H1 (cell line): ENCODE results near the gene GPC6. TPM values are rescaled to one million over a fixed set of nuclear protein-coding genes. Genes with fewer than 3 reads are reported as not detected.
A peak's percentile ranks its signal among the peaks of the same experiment; 100 is the strongest.

ENCODE experiments used
- CTCF ChIA-PET: fragments of 300-600 bp; sonication (Branson Sonifier 250); formaldehyde crosslinking; loops from one replicate; lab custom pipeline; 2021; ENCODE audit not compliant: partially characterized antibody; lab: Charles Lee
- POLR2A ChIA-PET: fragments of 300-600 bp; sonication (Branson Sonifier 250); formaldehyde crosslinking; loops from one replicate; lab custom pipeline; 2021; ENCODE audit warnings: inconsistent platforms; ENCODE audit not compliant: partially characterized antibody; lab: Charles Lee
- DNase-seq, 2 experiments: peaks; one replicate each; pipeline versions ENCODE4 v3.0.0 to v3.0.0-alpha.2; 2010 to 2022; ENCODE audit warnings: low spot score in 2 of 2, low read depth in 1 of 2, mixed read lengths in 1 of 2
- FAIRE-seq: peaks from 2 replicates; lab custom pipeline; 2011; peaks lifted over from hg19 to GRCh38; lab: Jason Lieb, UNC
- H2AFZ ChIP-seq: 2 replicates; pipeline ENCODE4 v1.8.1; 2012; ENCODE audit warnings: low read length, inconsistent platforms
- H2AK5ac ChIP-seq: 2 replicates; pipeline ENCODE4 v1.6.1; 2013; ENCODE audit warnings: low read depth, low read length
- H2BK120ac ChIP-seq: replicated peaks from 2 replicates; pipeline ENCODE3; 2013; ENCODE audit warnings: low read depth, low read length, inconsistent platforms
- H2BK12ac ChIP-seq: 2 replicates; pipeline ENCODE4 v1.6.1; 2013; ENCODE audit warnings: low read depth, low read length
- H2BK15ac ChIP-seq: 2 replicates; pipeline ENCODE4 v1.6.1; 2013; ENCODE audit warnings: low read length
- H2BK20ac ChIP-seq: 2 replicates; pipeline ENCODE4 v1.6.1; 2013; ENCODE audit warnings: low read length
- H2BK5ac ChIP-seq: 2 replicates; pipeline ENCODE4 v1.6.1; 2013; ENCODE audit warnings: low read depth, low read length
- H3K14ac ChIP-seq: 2 replicates; pipeline ENCODE4 v1.6.1; 2013; ENCODE audit warnings: inconsistent platforms; ENCODE audit not compliant: insufficient read length
- H3K18ac ChIP-seq: 2 replicates; pipeline ENCODE4 v1.6.1; 2013; ENCODE audit warnings: low read length; ENCODE audit errors: extremely low read depth
- H3K23ac ChIP-seq: 2 replicates; pipeline ENCODE4 v1.6.1; 2013; ENCODE audit warnings: inconsistent platforms; ENCODE audit not compliant: insufficient read length
- H3K23me2 ChIP-seq: 2 replicates; pipeline ENCODE4 v1.6.1; 2013; ENCODE audit warnings: low read depth, low read length
- H3K27ac ChIP-seq: 2 replicates; pipeline ENCODE4 v1.6.1; 2011; ENCODE audit warnings: low read depth, low read length, inconsistent platforms
- H3K27me3 ChIP-seq, 4 experiments: replicated peaks in 1 of 4; 1 replicate in 1 of 4; 2 replicates in 3 of 4; pipeline versions ENCODE4 v1.6.1 to v1.8.1; 2011 to 2013; ENCODE audit warnings: low read length in 3 of 4, mild to moderate bottlenecking in 3 of 4, inconsistent platforms in 2 of 4, mixed read lengths in 2 of 4, moderate library complexity in 1 of 4; ENCODE audit not compliant: control insufficient read depth in 3 of 4, insufficient read depth in 3 of 4; ENCODE audit errors: extremely low read depth in 1 of 4
- H3K36me3 ChIP-seq, 4 experiments: 2 replicates each; pipeline versions ENCODE4 v1.6.1 to v1.8.1; 2011 to 2013; ENCODE audit warnings: mild to moderate bottlenecking in 4 of 4, low read length in 3 of 4, moderate library complexity in 2 of 4, control low read depth in 1 of 4, inconsistent platforms in 1 of 4; ENCODE audit not compliant: insufficient read depth in 4 of 4, control insufficient read depth in 2 of 4
- H3K4ac ChIP-seq: replicated peaks from 2 replicates; pipeline ENCODE3; 2013; ENCODE audit warnings: low read length, low read depth, mixed read lengths, inconsistent platforms; ENCODE audit not compliant: insufficient read length
- H3K4me1 ChIP-seq, 4 experiments: replicated peaks in 1 of 4; 1 replicate in 1 of 4; 2 replicates in 3 of 4; pipeline versions ENCODE4 v1.6.1 to v1.8.1; 2011 to 2013; ENCODE audit warnings: low read length in 3 of 4, inconsistent platforms in 2 of 4, mixed read lengths in 1 of 4; ENCODE audit not compliant: insufficient read depth in 4 of 4, control insufficient read depth in 3 of 4
- H3K4me2 ChIP-seq, 2 experiments: 2 replicates each; pipeline versions ENCODE4 v1.6.1 to v1.8.1; 2011 to 2013; ENCODE audit warnings: low read depth in 2 of 2, low read length in 2 of 2, control low read depth in 1 of 2, inconsistent platforms in 1 of 2, mild to moderate bottlenecking in 1 of 2; ENCODE audit not compliant: insufficient read depth in 1 of 2
- H3K4me3 ChIP-seq, 4 experiments: fragments of 200-600, 300-600 bp in 1 of 4; sonication (generic), shearing (Covaris generic), sonication (Bioruptor Twin) in 1 of 4; 2 replicates each; pipeline versions ENCODE4 v1.5.1 to v1.8.1; 2011 to 2016; ENCODE audit warnings: low read length in 4 of 4, low read depth in 3 of 4, control low read depth in 2 of 4, inconsistent platforms in 2 of 4, mild to moderate bottlenecking in 2 of 4, mixed read lengths in 1 of 4, moderate library complexity in 1 of 4; ENCODE audit not compliant: insufficient read depth in 2 of 4; ENCODE audit errors: extremely low read depth in 1 of 4
- H3K56ac ChIP-seq: replicated peaks from 2 replicates; pipeline ENCODE3; 2013; ENCODE audit warnings: low read depth, mild to moderate bottlenecking, mixed read lengths, low read length, inconsistent platforms; ENCODE audit not compliant: insufficient read length
- H3K79me1 ChIP-seq: 2 replicates; pipeline ENCODE4 v1.6.1; 2013; ENCODE audit warnings: low read depth, low read length, control low read depth
- H3K79me2 ChIP-seq, 2 experiments: 2 replicates each; pipeline versions ENCODE4 v1.6.1 to v1.8.1; 2012 to 2013; ENCODE audit warnings: low read length in 2 of 2, mild to moderate bottlenecking in 2 of 2, inconsistent platforms in 1 of 2; ENCODE audit not compliant: insufficient read depth in 2 of 2, control insufficient read depth in 1 of 2
- H3K9ac ChIP-seq, 4 experiments: replicated peaks in 1 of 4; 1 replicate in 1 of 4; 2 replicates in 3 of 4; pipeline versions ENCODE4 v1.6.1 to v1.8.1; 2011 to 2013; ENCODE audit warnings: low read depth in 3 of 4, low read length in 3 of 4, control low read depth in 2 of 4, mild to moderate bottlenecking in 2 of 4, moderate library complexity in 2 of 4, inconsistent platforms in 1 of 4; ENCODE audit errors: extremely low read depth in 1 of 4
- H3K9me3 ChIP-seq, 2 experiments: 2 replicates each; pipeline versions ENCODE4 v1.6.1 to v1.8.1; 2012 to 2013; ENCODE audit warnings: mild to moderate bottlenecking in 2 of 2, moderate library complexity in 2 of 2, control low read depth in 1 of 2, inconsistent platforms in 1 of 2, low read depth in 1 of 2, low read length in 1 of 2, mixed read lengths in 1 of 2; ENCODE audit not compliant: insufficient read depth in 2 of 2
- H4K20me1 ChIP-seq, 2 experiments: replicated peaks in 1 of 2; 2 replicates each; pipeline versions ENCODE3 to v1.8.1; 2011 to 2013; ENCODE audit warnings: inconsistent platforms in 2 of 2, low read length in 2 of 2, mild to moderate bottlenecking in 1 of 2; ENCODE audit not compliant: insufficient read depth in 2 of 2, control insufficient read depth in 1 of 2
- H4K5ac ChIP-seq: 2 replicates; pipeline ENCODE4 v1.6.1; 2013; ENCODE audit warnings: low read length, low read depth, mixed read lengths, inconsistent platforms; ENCODE audit not compliant: insufficient read length
- H4K8ac ChIP-seq: 2 replicates; pipeline ENCODE4 v1.8.0; 2013; ENCODE audit warnings: mild to moderate bottlenecking, moderate library complexity, low read length, inconsistent platforms; ENCODE audit not compliant: insufficient read depth; ENCODE audit errors: extremely low read depth
- H4K91ac ChIP-seq: replicated peaks from 2 replicates; pipeline ENCODE3; 2013; ENCODE audit warnings: low read length, mixed read lengths, inconsistent platforms; ENCODE audit not compliant: insufficient read length
- ASH2L ChIP-seq: fragments of 200-600, 300-600 bp; sonication (generic); IDR thresholded peaks from one replicate; pipeline ENCODE4 v1.7.1; 2017; ENCODE audit warnings: low read length
- CHD2 ChIP-seq: IDR thresholded peaks from 2 replicates; pipeline ENCODE4 v1.6.1; 2012; ENCODE audit warnings: low read length, improper control_type of control experiment
- GABPA ChIP-seq: IDR thresholded peaks from 2 replicates; pipeline ENCODE4 v1.6.1; 2011; ENCODE audit warnings: mild to moderate bottlenecking, low read length, moderate library complexity, borderline replicate concordance; ENCODE audit not compliant: insufficient read depth
- GTF2F1 ChIP-seq: IDR thresholded peaks from 2 replicates; pipeline ENCODE4 v1.6.1; 2012; ENCODE audit warnings: low read depth, low read length, improper control_type of control experiment, borderline replicate concordance
- HDAC2 ChIP-seq, 2 experiments: fragments of 300-600 bp in 1 of 2; sonication (generic) in 1 of 2; IDR thresholded peaks; 2 replicates each; pipeline ENCODE4 v1.6.1; 2011 to 2012; ENCODE audit warnings: low read depth in 2 of 2, low read length in 2 of 2, mild to moderate bottlenecking in 2 of 2, moderate library complexity in 2 of 2, borderline replicate concordance in 1 of 2, inconsistent platforms in 1 of 2
- HDAC6 ChIP-seq: IDR thresholded peaks from one replicate; pipeline ENCODE4 v1.7.1; 2012; ENCODE audit warnings: low read depth, mild to moderate bottlenecking, inconsistent platforms, low read length, moderate library complexity
- MAFK ChIP-seq: IDR thresholded peaks from 2 replicates; pipeline ENCODE4 v1.6.1; 2012; ENCODE audit warnings: low read depth, mild to moderate bottlenecking, improper control_type of control experiment, low read length
- POU5F1 ChIP-seq: IDR thresholded peaks from 2 replicates; pipeline ENCODE4 v1.6.1; 2011; ENCODE audit warnings: low read depth, mild to moderate bottlenecking, low read length, moderate library complexity
- RXRA ChIP-seq: IDR thresholded peaks from 2 replicates; pipeline ENCODE4 v1.6.1; 2011; ENCODE audit warnings: low read depth, mild to moderate bottlenecking, low read length, moderate library complexity; ENCODE audit not compliant: insufficient read depth
- SP1 ChIP-seq: IDR thresholded peaks from 2 replicates; pipeline ENCODE4 v1.6.1; 2011; ENCODE audit warnings: low read depth, low read length
- TBP ChIP-seq: IDR thresholded peaks from 2 replicates; pipeline ENCODE4 v1.6.1; 2011; ENCODE audit warnings: low read depth, low read length, improper control_type of control experiment
- ZNF274 ChIP-seq: IDR thresholded peaks from 2 replicates; pipeline ENCODE4 v1.7.0; 2012; ENCODE audit warnings: low read length, borderline replicate concordance; ENCODE audit errors: extremely low read depth
- WGBS, 2 experiments: shearing (Covaris generic) in 1 of 2; methylation state at CpG; one replicate each; pipeline versions ENCODE4 v1.1.6 to v1.1.7; 2013 to 2015; ENCODE audit warnings: low lambda C conversion rate in 2 of 2, mixed read lengths in 2 of 2, inconsistent platforms in 1 of 2, low coverage in 1 of 2, missing lambda C conversion rate in 1 of 2; ENCODE audit not compliant: insufficient replicate concordance in 2 of 2, insufficient coverage in 1 of 2, insufficient read length in 1 of 2; ENCODE audit errors: extremely low coverage in 1 of 2, missing lambda C conversion rate in 1 of 2; 5-methylcytosine and 5-hydroxymethylcytosine counted together
- polyA plus RNA-seq, 7 experiments: library from polyadenylated mRNA; depleted of rRNA in 3 of 7; stranded (reverse) in 5 of 7; unstranded in 2 of 7; fragments of >200 nt in 5 of 7; fragments of 200-250 nt in 2 of 7; gene quantifications; 1 replicate in 5 of 7; 2 replicates in 1 of 7; 4 replicates in 1 of 7; pipeline versions ENCODE4 v1.2.1 to v1.2.3, GENCODE V29; 2011 to 2013; ENCODE audit warnings: missing spikeins in 2 of 7, mixed read lengths in 2 of 7
- total RNA-seq: library from RNA; stranded (reverse); fragmentation: NEBNext Ultra II Directional; extraction: Animal tissue kit (Norgen Biotek cat#: 25700); gene quantifications from 2 replicates; pipeline ENCODE4 v1.2.1, GENCODE V29; 2021
- TF ChIP-seq, protein P1 (sequence below): IDR thresholded peaks from 2 replicates; pipeline ENCODE4 v1.6.1; 2012; ENCODE audit warnings: inconsistent platforms
- TF ChIP-seq, protein P2 (sequence below): IDR thresholded peaks from 2 replicates; pipeline ENCODE4 v1.6.1; 2012; ENCODE audit warnings: inconsistent platforms

Gene GPC6
- total and polyA plus RNA-seq, 2 of the 8 experiments (the other 6 are each of a cell fraction or from before 2014, with no cell fraction given) = 5.4 to 12.0 TPM

DNA sequence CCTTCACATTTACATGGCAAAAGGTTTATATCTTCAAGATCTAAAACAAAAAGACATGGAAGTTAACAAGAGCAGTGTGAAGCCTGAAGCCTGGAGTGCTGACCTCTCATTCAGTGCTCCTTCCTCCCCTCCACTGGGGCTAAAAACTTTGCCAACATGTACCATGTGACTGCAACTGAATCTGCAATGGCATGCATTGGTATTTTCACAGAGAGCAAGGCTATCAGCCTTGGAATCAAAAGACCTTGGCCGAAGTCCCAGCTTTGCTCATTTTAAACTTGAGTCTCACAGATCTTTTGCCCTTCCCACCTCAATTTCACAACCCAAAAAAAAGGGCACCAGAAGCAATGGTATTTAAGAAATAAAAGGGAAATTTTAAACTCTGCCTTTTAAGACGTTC, 927.8 kb downstream of the GPC6 start:
- no peak overlapping the region for H2BK20ac ChIP-seq
- no peak overlapping the region for H2BK5ac ChIP-seq
- ChIA-PET POLR2A (interaction anchor here (0.6 kb wide), 1 partner anchor 21 kb away, joined by 3 read pairs; no protein-coding TSS in a partner anchor), CTCF (no interaction called here)
- H2BK120ac ChIP-seq = no peak overlapping the region
- no peaks in the 10 kb centered on the region for H4K20me1 ChIP-seq
- H3K9ac ChIP-seq = no peak overlapping the region
- H3K79me2 ChIP-seq = no peaks in the 10 kb centered on the region
- no peak overlapping the region for H3K23ac ChIP-seq
- WGBS, 2 experiments = 84% methylated on average over 2 of the region's 2 CpGs; no CpG with 5 or more reads in 1 of the 2 experiments
- H3K79me1 ChIP-seq = no peaks in the 10 kb centered on the region
- DNase-seq = no peak
- H3K4me2 ChIP-seq = no peak overlapping the region
- peak; percentile 19 for FAIRE-seq
- H3K4me1 ChIP-seq = no peaks in the 10 kb centered on the region
- H3K18ac ChIP-seq = no peak overlapping the region
- H4K5ac ChIP-seq = no peak overlapping the region
- H2AFZ ChIP-seq = no peak overlapping the region
- no peak overlapping the region for H3K4me3 ChIP-seq
- no peak overlapping the region for H4K8ac ChIP-seq
- H3K4ac ChIP-seq = no peak overlapping the region
- H3K27ac ChIP-seq = no peak overlapping the region
- peaks cover 0 to 8% (median 0%) of the 10 kb centered on the region in 4 experiments; a peak in 1 of 7 replicates for H3K27me3 ChIP-seq
- H4K91ac ChIP-seq = no peak overlapping the region
- no peaks in the 10 kb centered on the region for H3K36me3 ChIP-seq
- no peaks in the 10 kb centered on the region for H3K23me2 ChIP-seq
- no peak overlapping the region for H2BK15ac ChIP-seq
- H2AK5ac ChIP-seq = no peak overlapping the region
- no peak overlapping the region for H3K56ac ChIP-seq
- H2BK12ac ChIP-seq = no peak overlapping the region
- H3K9me3 ChIP-seq = no peaks in the 10 kb centered on the region
- no peak overlapping the region for H3K14ac ChIP-seq
- no peak for TF ChIP-seq ASH2L
- no peak for TF ChIP-seq SP1
- no peak for TF ChIP-seq HDAC6
- TF ChIP-seq CHD2 = no peak
- TF ChIP-seq GABPA = no peak
- TF ChIP-seq POU5F1 = no peak
- no peak for TF ChIP-seq RXRA
- no peak for TF ChIP-seq TBP
- no peak for TF ChIP-seq ZNF274
- no peak for TF ChIP-seq HDAC2 (IDR thresholded peaks at IDR 0.05; ENCODE audit: borderline replicate concordance in 1 of 2, low read depth in 2 of 2, low read length in 2 of 2)
- TF ChIP-seq, protein P1, sequence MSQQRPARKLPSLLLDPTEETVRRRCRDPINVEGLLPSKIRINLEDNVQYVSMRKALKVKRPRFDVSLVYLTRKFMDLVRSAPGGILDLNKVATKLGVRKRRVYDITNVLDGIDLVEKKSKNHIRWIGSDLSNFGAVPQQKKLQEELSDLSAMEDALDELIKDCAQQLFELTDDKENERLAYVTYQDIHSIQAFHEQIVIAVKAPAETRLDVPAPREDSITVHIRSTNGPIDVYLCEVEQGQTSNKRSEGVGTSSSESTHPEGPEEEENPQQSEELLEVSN = no peak
- no peak for TF ChIP-seq MAFK
- TF ChIP-seq, protein P2, sequence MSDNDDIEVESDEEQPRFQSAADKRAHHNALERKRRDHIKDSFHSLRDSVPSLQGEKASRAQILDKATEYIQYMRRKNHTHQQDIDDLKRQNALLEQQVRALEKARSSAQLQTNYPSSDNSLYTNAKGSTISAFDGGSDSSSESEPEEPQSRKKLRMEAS = no peak
- no peak for TF ChIP-seq GTF2F1
